Medulla oblongata (tissue), 1 donor: Measurements from ENCODE around the gene CYTH1.

ENCODE experiments used
- DNase-seq: peaks from one replicate; pipeline ENCODE4 v3.0.0-alpha.2; 2015; ENCODE audit errors: extremely low spot score

CYTH1 gene

GRCh38 chr17:78716292-78716691, 65.8 kb downstream of the CYTH1 start:
- DNase-seq, result no peak

GRCh38 chr17:78715876-78716275, 66.2 kb downstream of the CYTH1 start:
- no peak for DNase-seq

- DNase-seq, result no peak
Measured at GRCh38 chr17:78715000-78715771, 66.9 kb downstream of the CYTH1 start.

GRCh38 chr17:78714534-78714933, 67.5 kb downstream of the CYTH1 start:
- DNase-seq, result no peak

DNA sequence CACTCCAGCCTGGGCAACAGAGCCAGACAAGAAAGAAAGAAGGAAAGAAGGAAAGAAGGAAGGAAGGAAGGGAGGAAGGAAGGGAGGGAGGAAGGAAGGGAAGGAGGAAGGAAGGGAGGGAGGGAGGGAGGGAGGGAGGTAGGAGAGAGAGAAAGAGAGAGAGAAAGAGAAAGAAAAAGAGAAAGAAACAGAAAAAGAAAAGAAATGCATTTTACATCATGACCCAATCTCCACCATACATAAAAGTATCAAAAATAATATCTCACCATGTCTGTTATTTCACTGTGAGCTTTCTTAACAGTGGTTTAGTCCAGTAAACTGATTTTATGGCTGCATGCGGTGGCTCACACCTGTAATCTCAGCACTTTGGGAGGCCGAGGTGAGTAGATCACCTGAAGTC, 70.0 kb downstream of the CYTH1 start:
- no peak for DNase-seq

GRCh38 chr17:78710607-78711006, 71.5 kb downstream of the CYTH1 start:
- no peak for DNase-seq

GRCh38 chr17:78709751-78710181, 72.3 kb downstream of the CYTH1 start:
- DNase-seq, result no peak

- no peak for DNase-seq
Measured at GRCh38 chr17:78709119-78709681, 72.9 kb downstream of the CYTH1 start.

DNA sequence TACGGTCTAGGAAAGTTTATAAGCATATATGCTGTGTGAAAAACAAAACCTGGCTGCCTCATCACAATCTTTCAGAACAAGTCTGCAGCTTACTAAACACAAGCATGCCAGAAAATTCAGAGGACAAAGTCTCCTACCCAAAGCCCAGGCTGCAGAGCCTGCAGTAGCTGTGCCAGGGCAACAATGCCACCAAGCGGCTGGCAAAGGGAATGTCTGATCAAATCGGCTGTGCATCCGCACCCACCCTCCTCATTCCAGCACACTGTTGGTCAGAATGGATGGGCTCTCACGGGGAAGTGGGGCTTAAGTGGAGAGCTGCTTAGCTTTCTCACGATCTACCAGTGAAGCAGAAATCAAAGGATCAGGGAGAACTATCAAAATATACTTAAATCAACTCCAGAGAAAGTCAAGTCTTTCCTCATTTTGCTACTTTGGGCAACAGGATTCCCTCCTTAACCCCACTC, 73.5 kb downstream of the CYTH1 start:
- DNase-seq, result peak; percentile 90

DNA sequence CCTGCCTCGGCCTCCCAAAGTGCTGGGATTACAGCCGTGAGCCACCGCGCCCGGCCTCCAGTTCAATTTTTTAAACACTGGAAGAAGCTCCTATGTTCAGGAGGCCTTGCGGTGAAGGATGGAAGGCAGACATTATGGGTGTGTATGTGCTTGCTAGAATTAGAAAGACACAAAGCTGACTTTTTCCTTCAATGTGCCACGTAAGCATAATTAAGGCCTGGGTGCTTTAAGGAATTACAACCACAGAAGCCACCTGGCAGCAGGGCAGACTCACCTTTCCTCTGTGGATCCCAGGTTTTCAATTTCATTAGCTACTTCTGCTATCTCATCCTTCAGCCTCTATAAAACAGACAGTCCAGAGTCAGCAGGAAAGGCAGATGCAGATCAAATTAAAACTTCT, 74.2 kb downstream of the CYTH1 start:
- no peak for DNase-seq

DNA sequence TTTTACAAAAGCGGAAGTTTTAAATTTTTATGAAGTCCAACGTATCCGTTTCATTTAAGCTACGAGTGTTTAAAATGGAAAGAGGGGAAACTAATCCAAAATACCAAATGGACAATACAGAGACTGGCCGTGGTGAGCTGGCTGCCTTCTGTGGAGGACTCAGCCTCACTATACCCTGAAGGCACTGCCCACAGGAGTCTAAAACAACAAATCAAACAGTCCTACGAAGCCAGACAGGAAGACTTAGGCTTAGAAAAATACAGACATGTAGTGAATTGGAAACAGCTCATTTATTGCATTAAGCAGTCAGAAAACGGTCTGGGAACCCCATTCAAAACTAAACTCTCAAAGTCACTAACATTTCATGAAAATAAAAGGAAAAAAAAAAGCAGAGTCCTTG, 75.1 kb downstream of the CYTH1 start:
- DNase-seq, result no peak

- no peak for DNase-seq
Measured at GRCh38 chr17:78706271-78706915, 75.7 kb downstream of the CYTH1 start.

DNA sequence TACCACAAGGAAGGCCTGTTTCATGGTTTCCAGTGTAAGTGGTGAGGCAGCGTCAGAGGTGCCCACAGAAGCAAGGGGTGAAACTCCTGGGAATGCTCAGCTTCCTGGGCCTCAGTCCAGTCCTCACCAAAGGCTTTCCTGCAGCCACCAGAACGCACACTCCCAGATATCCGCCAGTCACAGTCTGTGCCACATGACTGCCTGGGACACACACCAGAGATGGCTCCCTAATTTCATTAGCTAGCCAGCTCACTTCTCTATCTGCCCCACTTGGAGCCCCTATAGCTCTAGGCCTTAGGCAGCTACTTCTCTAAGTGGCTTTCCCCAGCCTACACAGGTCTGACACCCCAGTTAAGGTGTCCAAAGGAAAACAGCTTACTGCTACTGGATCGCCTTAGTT, 77.0 kb downstream of the CYTH1 start:
- DNase-seq, result peak; percentile 74

GRCh38 chr17:78704594-78704993, 77.5 kb downstream of the CYTH1 start:
- DNase-seq, result no peak

DNA sequence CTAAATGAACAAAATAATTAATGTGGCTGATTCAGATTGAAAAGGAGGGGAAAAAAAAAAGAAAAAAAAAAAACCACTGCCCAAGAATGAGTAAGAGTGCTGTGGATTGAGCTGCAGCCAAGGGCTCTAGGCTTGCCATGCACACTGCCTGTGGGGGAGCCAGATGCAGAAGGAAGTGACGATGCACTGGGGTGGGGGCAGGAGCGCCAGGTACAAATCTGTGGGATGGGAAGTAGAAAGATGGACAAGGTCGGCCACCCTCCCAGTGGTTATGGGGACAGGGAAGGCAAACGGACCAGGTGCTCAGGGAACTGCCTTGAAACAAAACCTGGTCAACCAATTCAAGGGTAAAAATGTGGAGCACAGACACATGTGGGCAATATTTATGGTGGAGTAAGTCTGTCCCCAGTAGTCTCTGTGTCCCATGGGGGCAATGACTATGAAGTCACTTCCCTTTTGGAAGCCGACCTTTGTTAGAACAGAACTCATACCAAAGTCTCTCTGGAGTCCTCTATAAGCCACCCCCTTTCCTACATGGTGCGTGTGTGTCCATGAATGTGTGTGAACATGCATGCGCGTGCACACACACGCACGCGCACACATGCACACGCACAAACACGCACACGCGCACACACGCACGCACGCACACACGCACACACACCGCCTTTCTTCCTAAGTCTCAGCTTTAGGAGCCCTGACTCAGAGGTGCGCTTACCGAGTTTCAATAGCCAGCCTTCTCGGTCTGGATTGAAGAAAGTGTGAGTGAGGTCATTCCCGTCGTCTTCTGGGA, 84.3 kb downstream of the CYTH1 start:
- DNase-seq, result no peak

GRCh38 chr17:78697122-78697521, 85.0 kb downstream of the CYTH1 start:
- DNase-seq, result no peak

- DNase-seq, result no peak
Measured at GRCh38 chr17:78696016-78696982, 85.8 kb downstream of the CYTH1 start.

DNA sequence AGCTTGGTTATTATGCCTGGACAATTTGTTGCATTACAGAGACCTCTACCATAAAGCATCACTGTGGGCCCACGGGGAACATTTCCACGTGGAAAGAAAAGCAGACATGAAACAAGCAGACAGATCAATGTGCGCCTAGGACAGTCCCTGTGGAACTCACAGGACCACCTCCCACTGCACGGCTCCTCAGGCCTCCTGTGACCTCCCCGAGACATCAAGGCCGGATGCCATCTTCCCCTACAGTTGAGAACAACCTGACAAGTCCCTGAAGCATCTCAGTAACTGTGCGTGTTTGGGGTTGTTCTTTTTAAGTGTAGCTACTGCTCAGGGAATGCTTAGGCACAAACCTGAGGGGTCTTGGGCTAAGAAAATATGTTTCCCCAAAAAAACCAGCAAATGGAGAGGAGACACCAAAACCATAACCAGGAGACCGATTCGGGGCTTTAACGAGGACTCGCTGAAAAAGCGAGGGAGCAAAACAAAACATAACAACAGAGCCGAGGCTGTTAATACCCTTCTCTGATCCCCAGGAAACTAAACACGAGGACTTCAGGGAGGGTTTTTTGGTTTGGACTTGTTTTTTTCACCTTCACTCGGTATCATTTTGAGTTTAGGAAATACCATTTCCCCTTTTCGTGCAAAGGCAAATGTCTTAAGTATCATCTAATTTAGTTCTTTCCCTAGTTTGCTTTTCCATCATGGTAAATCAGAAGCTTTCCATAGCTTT, 87.1 kb downstream of the CYTH1 start:
- no peak for DNase-seq

- DNase-seq, result no peak
Measured at GRCh38 chr17:78693346-78694083, 88.6 kb downstream of the CYTH1 start.
